ENCODE results near the gene ASNSD1. TPM values are rescaled to one million over a fixed set of nuclear protein-coding genes. Genes with fewer than 3 reads are reported as not detected.

The ASNSD1 gene
- polyA plus RNA-seq, 1 of the 3 experiments (the other 2 are of a cell fraction), result 15.5 TPM

DNA sequence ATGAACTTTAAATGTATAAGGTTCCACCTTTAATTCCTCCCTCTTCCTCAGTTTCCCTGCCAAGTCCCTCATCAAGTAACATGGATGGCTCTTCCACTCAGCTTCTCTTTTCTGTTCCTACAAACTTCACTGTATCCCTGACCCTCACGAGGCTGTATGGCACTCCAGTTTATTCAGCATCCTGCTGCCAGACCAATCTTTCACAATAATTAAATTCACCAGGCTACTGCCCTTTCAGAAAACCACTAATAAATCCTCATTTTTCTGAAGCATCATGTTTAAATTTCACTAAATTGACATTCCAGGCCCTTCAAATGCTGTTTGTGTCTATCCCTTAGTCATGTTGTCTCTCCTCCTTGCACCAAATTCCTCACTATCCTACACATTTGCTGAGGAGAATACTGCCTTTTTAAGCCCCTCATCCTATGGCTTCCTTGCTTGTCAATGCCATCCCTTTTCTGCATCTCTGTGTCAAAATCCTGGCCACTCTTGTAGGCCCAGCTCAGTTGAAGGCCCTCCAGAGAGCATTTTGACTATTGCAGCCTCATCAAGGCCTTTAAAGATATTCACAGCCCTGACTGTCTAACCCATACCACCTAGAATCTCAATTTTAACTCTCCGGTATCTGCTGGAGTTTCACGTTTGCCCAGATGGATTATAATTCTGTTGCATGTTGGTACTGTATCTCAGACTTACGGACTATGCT lies 22.8 kb upstream of the ASNSD1 start:
- H3K4me2 ChIP-seq, result no peak overlapping the region
- no peaks in the 10 kb centered on the region for H4K20me1 ChIP-seq (ENCODE audit: insufficient read depth)
- H2AFZ ChIP-seq (ENCODE audit: low read depth), result no peak overlapping the region
- H3K9me2 ChIP-seq, result no peaks in the 10 kb centered on the region
- H3K79me2 ChIP-seq (ENCODE audit: insufficient read depth), result no peaks in the 10 kb centered on the region
- POLR2A ChIA-PET, result no interaction called here
- no peak overlapping the region for H3K4me3 ChIP-seq (ENCODE audit: low read depth in 2 of 2, low read length in 1 of 2)
- H3K27ac ChIP-seq (ENCODE audit: low read depth in 2 of 2, low read length in 1 of 2), result no peak overlapping the region
- CTCF ChIA-PET, result interaction anchor here (4.6 kb wide), 1 partner anchor 22 kb away, joined by 19 read pairs; the partner anchor contains the start of gene ASNSD1
- H3F3A ChIP-seq (replicated peaks; ENCODE audit: insufficient read depth), result peaks cover 3% of the 10 kb centered on the region
- no peak overlapping the region for H3K9ac ChIP-seq
- H3K4me1 ChIP-seq (ENCODE audit: control insufficient read depth in 1 of 2, insufficient read depth in 2 of 2, low read depth in 1 of 2, low read length in 1 of 2), result no peaks in the 10 kb centered on the region
- 78% methylated on average over 4 of the region's 4 CpGs for WGBS (ENCODE audit: low lambda C conversion rate)
- no peaks in the 10 kb centered on the region for H3K36me3 ChIP-seq (replicated peaks in 1 of 2; ENCODE audit: control insufficient read depth in 1 of 2, insufficient read depth in 2 of 2, low read length in 1 of 2)
- no peaks in the 10 kb centered on the region for H3K9me3 ChIP-seq
- no peak for TF ChIP-seq IRF3 (IDR thresholded peaks at IDR 0.05; ENCODE audit: low read depth, low read length)
- no peak for TF ChIP-seq RAD21 (IDR thresholded peaks at IDR 0.05; ENCODE audit: low read length)
- no peak for TF ChIP-seq USF2 (IDR thresholded peaks at IDR 0.05; ENCODE audit: borderline replicate concordance, low read depth, low read length)
- TF ChIP-seq MXI1 (IDR thresholded peaks at IDR 0.05; ENCODE audit: low read depth, low read length), result no peak
- no peak for TF ChIP-seq CTCF (IDR thresholded peaks at IDR 0.05)
- no peak for TF ChIP-seq POLR2AphosphoS5 (IDR thresholded peaks at IDR 0.05; ENCODE audit: low read depth, low read length)
- no peak for TF ChIP-seq RFX5 (IDR thresholded peaks at IDR 0.05; ENCODE audit: low read length)
- no peak for TF ChIP-seq NFIC (IDR thresholded peaks at IDR 0.05; ENCODE audit: borderline replicate concordance)
- no peak for TF ChIP-seq SMC3 (IDR thresholded peaks at IDR 0.05; ENCODE audit: low read depth, low read length)
- TF ChIP-seq FOSL2 (IDR thresholded peaks at IDR 0.05; ENCODE audit: borderline replicate concordance, low read depth), result no peak
- no peak for TF ChIP-seq FOXM1 (IDR thresholded peaks at IDR 0.05; ENCODE audit: low read depth)
- TF ChIP-seq ELF1 (IDR thresholded peaks at IDR 0.05), result no peak
- TF ChIP-seq, protein P1, sequence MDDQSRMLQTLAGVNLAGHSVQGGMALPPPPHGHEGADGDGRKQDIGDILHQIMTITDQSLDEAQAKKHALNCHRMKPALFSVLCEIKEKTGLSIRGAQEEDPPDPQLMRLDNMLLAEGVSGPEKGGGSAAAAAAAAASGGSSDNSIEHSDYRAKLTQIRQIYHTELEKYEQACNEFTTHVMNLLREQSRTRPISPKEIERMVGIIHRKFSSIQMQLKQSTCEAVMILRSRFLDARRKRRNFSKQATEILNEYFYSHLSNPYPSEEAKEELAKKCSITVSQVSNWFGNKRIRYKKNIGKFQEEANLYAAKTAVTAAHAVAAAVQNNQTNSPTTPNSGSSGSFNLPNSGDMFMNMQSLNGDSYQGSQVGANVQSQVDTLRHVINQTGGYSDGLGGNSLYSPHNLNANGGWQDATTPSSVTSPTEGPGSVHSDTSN (IDR thresholded peaks at IDR 0.05), result no peak
- TF ChIP-seq JUND (IDR thresholded peaks at IDR 0.05), result no peak
- no peak for TF ChIP-seq REST (IDR thresholded peaks at IDR 0.05; ENCODE audit: low read depth, low read length)
- no peak for TF ChIP-seq SIN3A (IDR thresholded peaks at IDR 0.05; ENCODE audit: borderline replicate concordance, low read depth, low read length)
- no peak for TF ChIP-seq EZH2phosphoT487 (IDR thresholded peaks at IDR 0.05; ENCODE audit: borderline replicate concordance, low read depth)
- no peak for TF ChIP-seq GATA2 (CRISPR knock-in tag; IDR thresholded peaks at IDR 0.05)
- TF ChIP-seq, protein P2, sequence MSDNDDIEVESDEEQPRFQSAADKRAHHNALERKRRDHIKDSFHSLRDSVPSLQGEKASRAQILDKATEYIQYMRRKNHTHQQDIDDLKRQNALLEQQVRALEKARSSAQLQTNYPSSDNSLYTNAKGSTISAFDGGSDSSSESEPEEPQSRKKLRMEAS (IDR thresholded peaks at IDR 0.05; ENCODE audit: low read depth), result no peak
- no peak for TF ChIP-seq TAF1 (IDR thresholded peaks at IDR 0.05; ENCODE audit: borderline replicate concordance, low read depth, low read length)
- DNase-seq, result no peak
- no peaks in the 10 kb centered on the region for H3K27me3 ChIP-seq (ENCODE audit: insufficient read depth)
